Karpas-422 (cell line): ENCODE data around the gene IFT27. TPM values are rescaled to one million over a fixed set of nuclear protein-coding genes. Genes with fewer than 3 reads are reported as not detected.
A peak's percentile ranks its signal among the peaks of the same experiment; 100 is the strongest.

Experiments used
- DNase-seq: peaks from one replicate; pipeline ENCODE4 v3.0.0-alpha.2; 2015
- H2AFZ ChIP-seq: fragments of 200-600 bp; sonication (generic); 2 replicates; pipeline ENCODE4 v1.6.1; 2014; ENCODE audit warnings: antibody characterized with exemption, low read length, mixed read lengths
- H3K27ac ChIP-seq: fragments of 200-600 bp; sonication (generic); 2 replicates; pipeline ENCODE4 v1.5.1; 2014; ENCODE audit warnings: mild to moderate bottlenecking, low read length, moderate library complexity
- H3K27me3 ChIP-seq: fragments of 200-600 bp; sonication (generic); 2 replicates; pipeline ENCODE4 v1.6.1; 2014; ENCODE audit warnings: low read length, mixed read lengths
- H3K36me3 ChIP-seq: fragments of 200-600 bp; sonication (generic); 2 replicates; pipeline ENCODE4 v1.6.1; 2014; ENCODE audit warnings: low read length, mixed read lengths; ENCODE audit not compliant: insufficient read depth
- H3K4me1 ChIP-seq: fragments of 200-600 bp; sonication (generic); 2 replicates; pipeline ENCODE4 v1.6.1; 2014; ENCODE audit warnings: mild to moderate bottlenecking, low read length, mixed read lengths
- H3K4me2 ChIP-seq: fragments of 200-600 bp; sonication (generic); 2 replicates; pipeline ENCODE4 v1.6.1; 2014; ENCODE audit warnings: low read length, low read depth, mild to moderate bottlenecking; ENCODE audit not compliant: poor library complexity, severe bottlenecking
- H3K4me3 ChIP-seq: fragments of 200-600 bp; sonication (generic); 2 replicates; pipeline ENCODE4 v1.5.1; 2014; ENCODE audit warnings: mild to moderate bottlenecking, antibody characterized with exemption, low read length, mixed read lengths
- H3K79me2 ChIP-seq: fragments of 200-600 bp; sonication (generic); 2 replicates; pipeline ENCODE4 v1.6.1; 2014; ENCODE audit warnings: mild to moderate bottlenecking, low read length, mixed read lengths
- H3K9ac ChIP-seq: fragments of 200-600 bp; sonication (generic); 2 replicates; pipeline ENCODE4 v1.6.0; 2014; ENCODE audit warnings: low read length
- H3K9me2 ChIP-seq: fragments of 200-600 bp; sonication (generic), shearing (Covaris generic); replicated peaks from 2 replicates; pipeline ENCODE4 v1.6.0; 2014; ENCODE audit warnings: mild to moderate bottlenecking, low read length, moderate library complexity; ENCODE audit not compliant: insufficient read depth
- H3K9me3 ChIP-seq: fragments of 300-700, 200-600 bp; sonication (generic); 2 replicates; pipeline ENCODE4 v1.6.1; 2014; ENCODE audit warnings: low read length, mixed read lengths
- H4K20me1 ChIP-seq: fragments of 200-600 bp; sonication (generic); 2 replicates; pipeline ENCODE4 v1.6.1; 2014; ENCODE audit warnings: mild to moderate bottlenecking, antibody characterized with exemption, low read length, low read depth; ENCODE audit not compliant: insufficient read depth
- total RNA-seq: library from RNA; depleted of rRNA; stranded (reverse); fragments of >200 nt; shearing (Covaris generic); gene quantifications from 2 replicates; pipeline ENCODE4 v1.2.3, GENCODE V29; 2014; ENCODE audit warnings: low replicate concordance; rRNA removed

The IFT27 gene, protein sequence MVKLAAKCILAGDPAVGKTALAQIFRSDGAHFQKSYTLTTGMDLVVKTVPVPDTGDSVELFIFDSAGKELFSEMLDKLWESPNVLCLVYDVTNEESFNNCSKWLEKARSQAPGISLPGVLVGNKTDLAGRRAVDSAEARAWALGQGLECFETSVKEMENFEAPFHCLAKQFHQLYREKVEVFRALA
- total RNA-seq: 10.9 and 21.2 TPM in 2 replicates

DNA sequence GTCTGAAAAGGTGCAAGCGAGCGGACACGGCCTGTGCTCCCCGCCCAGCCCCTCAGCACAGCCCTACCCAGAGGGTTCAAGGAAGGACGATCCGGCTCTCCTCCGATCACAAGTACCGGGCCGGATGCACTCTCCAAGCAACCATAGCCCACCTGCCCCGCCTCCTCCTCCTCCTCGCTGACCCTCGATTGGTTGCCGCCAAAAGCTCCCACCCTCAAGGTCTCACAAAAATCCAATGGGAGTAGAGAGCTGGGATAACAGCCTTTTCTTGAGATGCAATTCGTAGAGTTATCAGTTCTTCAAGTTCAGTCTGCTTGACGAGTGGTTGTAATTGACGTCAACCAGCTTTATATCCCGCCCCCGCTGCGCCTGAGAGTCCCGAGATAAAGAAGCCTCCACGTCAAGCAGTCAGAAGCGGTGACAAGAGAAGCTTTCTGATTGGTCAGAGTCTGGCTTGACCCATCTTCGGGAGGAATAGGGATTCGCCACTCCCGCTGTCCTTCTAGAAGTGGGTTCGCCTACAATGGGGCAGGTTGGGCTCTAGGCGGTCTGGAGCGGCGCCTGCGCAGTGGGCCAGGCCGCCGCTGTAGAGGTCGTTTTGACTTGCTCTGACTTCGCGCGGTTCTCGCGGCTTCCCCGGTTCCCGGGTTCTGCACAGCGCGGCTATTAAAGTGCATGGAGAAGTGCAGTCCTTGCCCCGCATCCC lies at the start of gene IFT27:
Gene IFT27 (minus strand): TSS at position 156 of the 706 bp plus-strand sequence. CDS start 412 bp downstream, outside the sequence.
- Histone ChIP-seq H3K27me3 (no peaks in the 10 kb centered on the region), H3K27ac (no peak within 1 kb of the TSS), H3K36me3 (no peaks in the 10 kb centered on the region), H3K9me3 (no peaks in the 10 kb centered on the region), H3K9me2 (no peaks in the 10 kb centered on the region), H3K79me2 (0 out of 2 replicates have a peak, but pooled peaks cover 4% of the 10 kb centered on the region), H3K4me3 (peak within 1 kb of the TSS; percentile 91), H3K4me2 (peak within 1 kb of the TSS; percentile 87), H3K4me1 (peaks cover 17% of the 10 kb centered on the region), H3K9ac (peak within 1 kb of the TSS; percentile 84), H2AFZ (peak within 1 kb of the TSS; percentile 69), H4K20me1 (0 out of 2 replicates have a peak, but pooled peaks cover 3% of the 10 kb centered on the region)
- DNase-seq: peak; percentile 100

DNA sequence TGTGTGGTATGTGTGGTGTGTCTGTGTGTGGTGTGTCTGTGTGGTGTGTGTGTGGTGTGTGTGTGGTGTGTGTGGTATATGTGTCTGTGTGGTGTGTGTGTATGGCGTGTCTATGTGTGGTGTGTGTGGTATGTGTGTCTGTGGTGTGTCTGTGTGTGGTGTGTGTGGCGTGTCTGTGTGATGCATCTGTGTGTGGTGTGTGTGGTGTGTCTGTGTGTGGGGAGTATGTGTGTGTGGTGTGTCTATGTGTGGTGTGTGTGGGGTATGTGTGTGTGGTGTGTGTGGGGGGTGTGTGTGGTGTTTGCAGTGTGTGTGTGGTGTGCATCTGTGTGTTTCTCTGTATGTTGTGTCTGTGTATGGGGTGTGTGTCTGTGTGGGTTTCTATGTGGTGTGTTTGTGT lies 48.7 kb upstream of the IFT27 start:
- H4K20me1 ChIP-seq: no peaks in the 10 kb centered on the region
- no peaks in the 10 kb centered on the region for H3K27me3 ChIP-seq
- no peaks in the 10 kb centered on the region for H3K9me3 ChIP-seq
- H3K4me2 ChIP-seq: no peak overlapping the region
- H3K4me1 ChIP-seq: no peaks in the 10 kb centered on the region
- no peak overlapping the region for H2AFZ ChIP-seq
- H3K9ac ChIP-seq: no peak overlapping the region
- no peaks in the 10 kb centered on the region for H3K9me2 ChIP-seq
- no peak for DNase-seq
- no peak overlapping the region for H3K27ac ChIP-seq
- H3K79me2 ChIP-seq: no peaks in the 10 kb centered on the region
- no peak overlapping the region for H3K4me3 ChIP-seq
- no peaks in the 10 kb centered on the region for H3K36me3 ChIP-seq

DNA sequence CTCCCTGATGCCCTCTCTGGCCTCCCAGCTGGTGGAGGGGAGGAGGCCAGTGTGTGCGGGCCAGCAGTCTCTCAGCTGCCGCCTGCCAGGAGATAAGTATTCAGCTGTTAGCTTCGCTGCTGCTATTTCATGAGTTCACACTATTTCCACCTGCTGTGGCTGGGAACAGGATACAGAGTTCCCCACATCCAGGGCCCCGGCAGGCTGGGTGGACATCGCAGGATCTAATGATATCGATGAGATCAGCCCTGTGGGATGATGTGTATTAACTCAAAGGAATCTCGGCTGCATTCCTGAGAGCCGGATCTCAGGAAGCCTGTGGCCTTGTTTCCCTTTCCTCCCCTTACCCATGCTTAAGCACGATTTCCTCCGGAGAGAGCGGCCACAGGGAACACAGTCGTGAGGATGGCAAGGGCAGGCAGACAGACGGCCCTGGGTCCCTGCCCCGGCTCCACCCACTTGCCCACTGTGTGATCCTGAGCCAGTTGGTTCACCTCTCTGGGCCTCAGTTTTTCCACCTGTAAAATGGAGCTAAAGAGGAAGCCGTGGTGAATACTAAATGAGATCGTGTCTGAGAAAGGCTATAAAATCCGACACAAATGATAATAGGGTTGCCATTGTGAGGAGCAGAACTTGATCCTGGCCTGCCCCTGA lies 47.4 kb upstream of the IFT27 start:
- H3K27me3 ChIP-seq: no peaks in the 10 kb centered on the region
- H4K20me1 ChIP-seq: no peaks in the 10 kb centered on the region
- H3K4me3 ChIP-seq: no peak overlapping the region

DNA sequence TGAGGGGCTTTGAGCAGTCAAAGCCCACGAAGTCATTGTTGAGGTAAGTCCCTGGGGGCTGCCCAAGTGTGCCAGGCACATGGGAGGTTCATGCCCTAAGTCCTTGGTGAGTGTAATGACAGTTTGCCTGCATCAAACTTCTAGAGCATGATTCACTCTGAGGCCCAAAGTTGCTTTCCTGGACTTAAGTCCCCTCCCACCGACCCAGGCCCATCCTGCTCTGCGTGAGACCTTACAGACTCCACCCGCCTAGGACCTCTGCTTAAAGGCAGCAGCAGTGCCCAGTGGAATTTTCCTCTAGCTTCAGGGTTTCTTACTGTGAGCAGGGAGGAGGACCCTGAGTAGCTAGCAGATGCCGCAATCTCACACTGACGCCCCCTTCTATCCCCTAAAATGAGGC lies 46.7 kb upstream of the IFT27 start:
- Histone ChIP-seq H3K79me2 (no peaks in the 10 kb centered on the region), H3K27ac (no peak overlapping the region), H3K27me3 (no peaks in the 10 kb centered on the region), H3K9me2 (no peaks in the 10 kb centered on the region), H4K20me1 (no peaks in the 10 kb centered on the region), H3K4me1 (no peaks in the 10 kb centered on the region), H3K36me3 (no peaks in the 10 kb centered on the region), H3K4me2 (no peak overlapping the region), H2AFZ (no peak overlapping the region), H3K9me3 (no peaks in the 10 kb centered on the region), H3K9ac (no peak overlapping the region), H3K4me3 (no peak overlapping the region)
- DNase-seq: no peak

More for the DNA sequence above, 47.4 kb upstream of the IFT27 start:
- Histone ChIP-seq H3K4me1 (no peaks in the 10 kb centered on the region), H3K79me2 (no peaks in the 10 kb centered on the region), H3K9me3 (no peaks in the 10 kb centered on the region), H3K9ac (no peak overlapping the region), H3K36me3 (no peaks in the 10 kb centered on the region), H3K9me2 (no peaks in the 10 kb centered on the region), H3K27ac (no peak overlapping the region), H2AFZ (no peak overlapping the region), H3K4me2 (no peak overlapping the region)
- DNase-seq: no peak

DNA sequence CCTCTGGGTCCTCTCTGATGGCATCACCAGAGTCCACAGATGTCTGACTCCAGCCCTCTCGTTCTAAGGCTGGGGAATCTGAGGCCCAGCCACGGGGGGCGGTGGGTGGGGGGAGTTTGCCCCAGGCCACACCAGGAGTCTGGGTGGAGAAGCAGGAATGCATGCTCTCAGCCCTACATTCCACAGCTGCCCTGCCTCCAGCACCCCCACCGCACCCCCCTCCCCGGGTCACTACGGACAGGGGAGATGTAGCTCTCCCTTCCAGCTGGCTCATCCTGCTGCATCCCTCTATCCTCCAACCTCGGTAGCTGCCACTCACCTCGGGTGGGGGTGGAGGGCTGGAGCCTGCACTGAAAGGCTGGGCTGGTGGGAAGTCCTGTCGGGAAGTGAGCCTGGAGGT lies 43.2 kb upstream of the IFT27 start:
- Histone ChIP-seq H4K20me1 (no peaks in the 10 kb centered on the region), H3K9me2 (no peaks in the 10 kb centered on the region), H3K79me2 (no peaks in the 10 kb centered on the region), H3K4me2 (no peak overlapping the region), H3K9ac (no peak overlapping the region), H3K9me3 (no peaks in the 10 kb centered on the region), H3K27ac (no peak overlapping the region), H3K36me3 (no peaks in the 10 kb centered on the region), H3K4me1 (no peaks in the 10 kb centered on the region), H2AFZ (no peak overlapping the region), H3K4me3 (no peak overlapping the region), H3K27me3 (no peaks in the 10 kb centered on the region)
- no peak for DNase-seq

DNA sequence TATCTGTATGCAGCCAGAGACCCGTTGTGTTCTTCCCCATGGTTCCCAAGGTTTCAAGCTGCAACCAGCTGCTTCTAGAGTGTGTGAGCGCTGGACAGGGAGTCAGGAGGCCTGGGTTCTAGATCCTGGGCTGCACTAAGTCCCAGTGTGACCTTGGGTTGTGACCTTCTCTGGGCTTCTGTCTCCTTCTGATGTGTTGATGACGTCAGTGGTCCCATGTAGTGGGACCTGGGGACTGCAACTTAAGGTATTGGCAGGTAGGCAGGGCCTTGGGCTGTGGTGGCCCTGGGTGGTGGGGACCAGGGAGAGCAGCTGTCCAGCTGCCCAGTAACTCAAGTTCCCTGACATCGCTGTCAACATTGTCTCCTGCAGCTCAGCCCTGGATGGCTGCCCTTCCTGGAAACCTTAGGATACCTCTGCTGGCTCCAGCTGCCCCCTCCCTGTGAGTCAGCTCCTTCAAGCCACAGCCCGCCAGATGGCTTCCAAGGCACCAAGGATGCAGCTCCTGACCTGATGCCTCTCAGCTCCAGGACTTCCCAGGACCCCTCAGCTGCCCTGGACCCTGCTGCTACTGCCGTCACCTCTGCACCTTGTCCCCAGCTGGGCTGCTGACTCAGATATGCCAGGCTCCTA lies 42.2 kb upstream of the IFT27 start:
- Histone ChIP-seq H3K27me3 (no peaks in the 10 kb centered on the region), H3K9ac (no peak overlapping the region)

DNA sequence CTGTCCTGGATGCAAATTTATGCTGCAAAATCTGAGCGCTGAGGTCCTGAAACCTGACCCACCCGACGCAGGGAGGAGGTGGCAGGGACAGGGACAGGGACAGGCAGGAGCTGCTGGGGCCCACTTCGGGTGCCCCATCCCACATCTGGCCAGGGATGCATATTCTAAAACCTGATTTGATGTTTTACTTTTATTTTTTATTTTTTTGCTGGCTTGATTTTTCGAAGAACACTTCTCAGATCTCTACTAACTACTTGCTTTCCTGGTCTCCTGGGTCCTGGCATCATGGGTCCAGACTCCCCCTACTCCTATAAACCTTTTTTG lies 41.6 kb upstream of the IFT27 start:
- Histone ChIP-seq H4K20me1 (no peaks in the 10 kb centered on the region), H3K9me2 (no peaks in the 10 kb centered on the region), H3K4me3 (no peak overlapping the region), H3K4me1 (no peaks in the 10 kb centered on the region), H3K4me2 (no peak overlapping the region), H3K27me3 (no peaks in the 10 kb centered on the region), H3K79me2 (no peaks in the 10 kb centered on the region), H3K36me3 (no peaks in the 10 kb centered on the region), H2AFZ (no peak overlapping the region), H3K9me3 (no peaks in the 10 kb centered on the region), H3K27ac (no peak overlapping the region), H3K9ac (no peak overlapping the region)
- DNase-seq: no peak

More for the DNA sequence above, 42.2 kb upstream of the IFT27 start:
- no peak overlapping the region for H3K4me2 ChIP-seq
- no peaks in the 10 kb centered on the region for H3K36me3 ChIP-seq
- no peaks in the 10 kb centered on the region for H3K9me2 ChIP-seq
- no peaks in the 10 kb centered on the region for H3K79me2 ChIP-seq
- no peak for DNase-seq
- no peaks in the 10 kb centered on the region for H3K4me1 ChIP-seq
- H3K27ac ChIP-seq: no peak overlapping the region
- H2AFZ ChIP-seq: no peak overlapping the region
- H4K20me1 ChIP-seq: no peaks in the 10 kb centered on the region
- no peak overlapping the region for H3K4me3 ChIP-seq
- H3K9me3 ChIP-seq: no peaks in the 10 kb centered on the region
